GM23338 (cell line): Measurements from ENCODE around the gene GDAP2. TPM values are rescaled to one million over a fixed set of nuclear protein-coding genes. Genes with fewer than 3 reads are reported as not detected.

Experiments used
- ATAC-seq: fragments of 200-7000 bp; cut with Tn5 transposase; 3 replicates; pipeline ENCODE4 v1.9.1; 2020
- DNase-seq: peaks from one replicate; pipeline ENCODE4 v3.0.0-alpha.2; 2015; ENCODE audit warnings: low spot score
- H2AFZ ChIP-seq: fragments of 200-600 bp; sonication (generic); 2 replicates; pipeline ENCODE4 v1.8.0; 2016; ENCODE audit warnings: antibody characterized with exemption, mild to moderate bottlenecking, moderate library complexity
- H3F3A ChIP-seq: fragments of 200-600 bp; sonication (generic); replicated peaks from 2 replicates; pipeline ENCODE4 v1.8.0; 2017; ENCODE audit warnings: antibody characterized with exemption, mixed run types, low read depth
- H3K27ac ChIP-seq: fragments of 200-600 bp; sonication (generic); 2 replicates; pipeline ENCODE4 v1.6.1; 2016; ENCODE audit warnings: low read depth
- H3K27me3 ChIP-seq: fragments of 200-600 bp; sonication (generic); 2 replicates; pipeline ENCODE4 v1.8.0; 2016; ENCODE audit warnings: mild to moderate bottlenecking, mixed run types, moderate library complexity; ENCODE audit not compliant: insufficient read depth
- H3K36me3 ChIP-seq: fragments of 200-600 bp; sonication (generic); 2 replicates; pipeline ENCODE4 v1.8.0; 2016; ENCODE audit warnings: mild to moderate bottlenecking; ENCODE audit not compliant: insufficient read depth
- H3K4me1 ChIP-seq: fragments of 200-600 bp; sonication (generic); 2 replicates; pipeline ENCODE4 v1.8.0; 2016; ENCODE audit warnings: mild to moderate bottlenecking, moderate library complexity; ENCODE audit not compliant: insufficient read depth
- H3K4me2 ChIP-seq: fragments of 200-600 bp; sonication (generic); 2 replicates; pipeline ENCODE4 v1.7.1; 2017; ENCODE audit warnings: mixed run types
- H3K4me3 ChIP-seq: fragments of 200-600 bp; sonication (generic); 2 replicates; pipeline ENCODE4 v1.6.1; 2016; ENCODE audit warnings: mixed run types
- H3K79me2 ChIP-seq: fragments of 200-600 bp; sonication (generic); replicated peaks from 2 replicates; pipeline ENCODE4 v1.8.0; 2017; ENCODE audit warnings: mild to moderate bottlenecking; ENCODE audit not compliant: insufficient read depth
- H3K9me2 ChIP-seq: fragments of 200-600 bp; sonication (generic); 2 replicates; pipeline ENCODE4 v1.8.0; 2017; ENCODE audit not compliant: insufficient read depth
- H4K20me1 ChIP-seq: fragments of 200-600 bp; sonication (generic); replicated peaks from 2 replicates; pipeline ENCODE4 v1.8.0; 2017; ENCODE audit warnings: mild to moderate bottlenecking; ENCODE audit not compliant: insufficient read depth
- H3K27ac Mint-ChIP-seq: 2 replicates; pipeline ENCODE4 v1.8.0; 2020; ENCODE audit warnings: inconsistent platforms, mild to moderate bottlenecking, moderate library complexity, mixed read lengths
- H3K27me3 Mint-ChIP-seq: 3 replicates; pipeline ENCODE4 v1.8.0; 2022; ENCODE audit warnings: low read depth, mild to moderate bottlenecking, moderate library complexity, mixed read lengths, inconsistent platforms; ENCODE audit not compliant: insufficient read depth, poor library complexity
- H3K36me3 Mint-ChIP-seq: 3 replicates; pipeline ENCODE4 v1.8.0; 2021; ENCODE audit warnings: low read depth, mild to moderate bottlenecking, inconsistent platforms, moderate library complexity, mixed read lengths
- H3K4me1 Mint-ChIP-seq: 3 replicates; pipeline ENCODE4 v1.8.0; 2020; ENCODE audit warnings: mild to moderate bottlenecking, inconsistent platforms, mixed read lengths
- H3K4me3 Mint-ChIP-seq: 3 replicates; pipeline ENCODE4 v1.8.0; 2021; ENCODE audit warnings: moderate library complexity, mild to moderate bottlenecking, inconsistent platforms, mixed read lengths
- H3K9me3 Mint-ChIP-seq: 3 replicates; pipeline ENCODE4 v1.8.0; 2020; ENCODE audit warnings: moderate library complexity, mild to moderate bottlenecking, inconsistent platforms, mixed read lengths
- CREB1 ChIP-seq: fragments of 250-450 bp; sonication (Bioruptor Pico); IDR thresholded peaks from 2 replicates; pipeline ENCODE4 v1.5.0; 2020; ENCODE audit warnings: low read depth, mild to moderate bottlenecking, moderate library complexity
- ETS1 ChIP-seq: IDR thresholded peaks from 2 replicates; pipeline ENCODE4 v1.6.1; 2016; ENCODE audit warnings: antibody characterized with exemption
- EZH2 ChIP-seq: fragments of 200-600 bp; sonication (generic); IDR thresholded peaks from one replicate; pipeline ENCODE4 v1.8.0; 2017; ENCODE audit warnings: antibody characterized with exemption, mild to moderate bottlenecking, low read depth; ENCODE audit not compliant: unreplicated experiment
- EZH2phosphoT487 ChIP-seq: fragments of 200-600 bp; sonication (generic); IDR thresholded peaks from one replicate; pipeline ENCODE4 v1.8.1; 2018; ENCODE audit warnings: antibody characterized with exemption; ENCODE audit not compliant: unreplicated experiment
- JUNB ChIP-seq: IDR thresholded peaks from one replicate; pipeline ENCODE4 v1.6.1; 2016; ENCODE audit warnings: antibody characterized with exemption; ENCODE audit not compliant: unreplicated experiment
- NANOG ChIP-seq: IDR thresholded peaks from 2 replicates; pipeline ENCODE4 v1.6.1; 2016; ENCODE audit warnings: antibody characterized with exemption, borderline replicate concordance
- POLR2AphosphoS5 ChIP-seq: IDR thresholded peaks from 2 replicates; pipeline ENCODE4 v1.6.1; 2016; ENCODE audit warnings: antibody characterized with exemption, low read depth
- REST ChIP-seq: IDR thresholded peaks from one replicate; pipeline ENCODE4 v1.6.1; 2018; ENCODE audit warnings: antibody characterized with exemption; ENCODE audit not compliant: unreplicated experiment
- STAT1 ChIP-seq: IDR thresholded peaks from one replicate; pipeline ENCODE4 v1.6.1; 2016; ENCODE audit warnings: antibody characterized with exemption; ENCODE audit not compliant: unreplicated experiment
- ZNF114 ChIP-seq: fragments of 250-450 bp; sonication (Bioruptor Pico); IDR thresholded peaks from 2 replicates; pipeline ENCODE4 v1.5.0; 2020; ENCODE audit warnings: mild to moderate bottlenecking, moderate library complexity
- ZNF331 ChIP-seq: fragments of 250-450 bp; sonication (Bioruptor Pico); IDR thresholded peaks from 2 replicates; pipeline ENCODE4 v1.5.0; 2020; ENCODE audit warnings: low read depth, mild to moderate bottlenecking, moderate library complexity
- polyA plus RNA-seq: library from polyadenylated mRNA; unstranded; fragments of >200 nt; fragmentation: Nextera tagmentation; extraction: Ambion mirVana; gene quantifications from 2 replicates; pipeline ENCODE4 v1.2.1, GENCODE V29; 2016
- total RNA-seq: library from RNA; depleted of rRNA; stranded (reverse); fragments of >200 nt; shearing (Covaris generic); gene quantifications from 2 replicates; pipeline ENCODE4 v1.2.3, GENCODE V29; 2014
- TF ChIP-seq, protein P1 (sequence below), 2 experiments: fragments of 200-600 bp in 1 of 2; sonication (generic) in 1 of 2; conservative IDR thresholded peaks; 2 replicates each; pipeline versions ENCODE4 v1.5.1 to v1.6.1; 2016 to 2017; ENCODE audit warnings: antibody characterized with exemption in 2 of 2, low read depth in 2 of 2, mild to moderate bottlenecking in 2 of 2, moderate library complexity in 1 of 2
- TF ChIP-seq, protein P2 (sequence below): fragments of 250-450 bp; sonication (Bioruptor Pico); IDR thresholded peaks from 2 replicates; pipeline ENCODE4 v1.5.0; 2020; ENCODE audit warnings: mild to moderate bottlenecking, moderate library complexity

GDAP2 gene
- total and polyA plus RNA-seq, 2 experiments from 2014 or later: 10.7 to 24.5 TPM

DNA sequence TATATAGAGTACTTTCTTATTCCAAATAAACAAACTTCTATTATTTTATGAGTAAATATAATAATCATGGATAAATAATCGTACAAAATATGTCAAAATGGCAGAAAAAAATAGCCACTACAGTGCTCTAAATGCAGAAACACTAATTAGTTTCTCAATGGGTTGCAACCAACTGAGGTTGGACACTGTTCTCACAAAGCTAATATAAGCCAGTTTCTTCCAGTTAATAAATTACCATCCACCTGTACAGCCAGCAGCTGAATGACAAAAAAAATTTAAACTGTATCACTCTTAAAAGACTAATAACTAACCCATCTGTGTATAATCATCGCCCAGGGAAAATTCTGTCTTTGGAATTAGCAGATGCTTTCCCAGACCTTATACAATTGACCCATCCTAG, 36.9 kb downstream of the GDAP2 start:
- H4K20me1 ChIP-seq: no peaks in the 10 kb centered on the region; the same call in 1 of the 2 replicates
- no peak overlapping the region for H3K4me3 ChIP-seq
- DNase-seq (no peak), ATAC-seq (no peak)
- H3K9me3 Mint-ChIP-seq: no peaks in the 10 kb centered on the region
- no peak overlapping the region for H3K4me2 ChIP-seq
- no peaks in the 10 kb centered on the region for H3K79me2 ChIP-seq
- no peaks in the 10 kb centered on the region for H3K27me3 Mint-ChIP-seq
- H3K27ac Mint-ChIP-seq: no peak overlapping the region
- no peaks in the 10 kb centered on the region for H3F3A ChIP-seq
- H3K4me1 Mint-ChIP-seq: no peaks in the 10 kb centered on the region
- H3K36me3 Mint-ChIP-seq: peaks cover 8% of the 10 kb centered on the region; the same call in 2 of the 3 replicates
- no peak overlapping the region for H2AFZ ChIP-seq
- H3K27me3 ChIP-seq: no peaks in the 10 kb centered on the region
- TF ChIP-seq JUNB (no peak), POLR2AphosphoS5 (no peak), CREB1 (no peak), NANOG (no peak), ZNF331 (CRISPR knock-in tag) (no peak), STAT1 (no peak), ETS1 (no peak), EZH2phosphoT487 (no peak), REST (no peak), ZNF114 (no peak), EZH2 (no peak)
- TF ChIP-seq, protein P1, sequence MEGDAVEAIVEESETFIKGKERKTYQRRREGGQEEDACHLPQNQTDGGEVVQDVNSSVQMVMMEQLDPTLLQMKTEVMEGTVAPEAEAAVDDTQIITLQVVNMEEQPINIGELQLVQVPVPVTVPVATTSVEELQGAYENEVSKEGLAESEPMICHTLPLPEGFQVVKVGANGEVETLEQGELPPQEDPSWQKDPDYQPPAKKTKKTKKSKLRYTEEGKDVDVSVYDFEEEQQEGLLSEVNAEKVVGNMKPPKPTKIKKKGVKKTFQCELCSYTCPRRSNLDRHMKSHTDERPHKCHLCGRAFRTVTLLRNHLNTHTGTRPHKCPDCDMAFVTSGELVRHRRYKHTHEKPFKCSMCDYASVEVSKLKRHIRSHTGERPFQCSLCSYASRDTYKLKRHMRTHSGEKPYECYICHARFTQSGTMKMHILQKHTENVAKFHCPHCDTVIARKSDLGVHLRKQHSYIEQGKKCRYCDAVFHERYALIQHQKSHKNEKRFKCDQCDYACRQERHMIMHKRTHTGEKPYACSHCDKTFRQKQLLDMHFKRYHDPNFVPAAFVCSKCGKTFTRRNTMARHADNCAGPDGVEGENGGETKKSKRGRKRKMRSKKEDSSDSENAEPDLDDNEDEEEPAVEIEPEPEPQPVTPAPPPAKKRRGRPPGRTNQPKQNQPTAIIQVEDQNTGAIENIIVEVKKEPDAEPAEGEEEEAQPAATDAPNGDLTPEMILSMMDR (conservative IDR thresholded peaks at IDR 0.05; ENCODE audit: low read depth in 2 of 2): no peak
- TF ChIP-seq, protein P2, sequence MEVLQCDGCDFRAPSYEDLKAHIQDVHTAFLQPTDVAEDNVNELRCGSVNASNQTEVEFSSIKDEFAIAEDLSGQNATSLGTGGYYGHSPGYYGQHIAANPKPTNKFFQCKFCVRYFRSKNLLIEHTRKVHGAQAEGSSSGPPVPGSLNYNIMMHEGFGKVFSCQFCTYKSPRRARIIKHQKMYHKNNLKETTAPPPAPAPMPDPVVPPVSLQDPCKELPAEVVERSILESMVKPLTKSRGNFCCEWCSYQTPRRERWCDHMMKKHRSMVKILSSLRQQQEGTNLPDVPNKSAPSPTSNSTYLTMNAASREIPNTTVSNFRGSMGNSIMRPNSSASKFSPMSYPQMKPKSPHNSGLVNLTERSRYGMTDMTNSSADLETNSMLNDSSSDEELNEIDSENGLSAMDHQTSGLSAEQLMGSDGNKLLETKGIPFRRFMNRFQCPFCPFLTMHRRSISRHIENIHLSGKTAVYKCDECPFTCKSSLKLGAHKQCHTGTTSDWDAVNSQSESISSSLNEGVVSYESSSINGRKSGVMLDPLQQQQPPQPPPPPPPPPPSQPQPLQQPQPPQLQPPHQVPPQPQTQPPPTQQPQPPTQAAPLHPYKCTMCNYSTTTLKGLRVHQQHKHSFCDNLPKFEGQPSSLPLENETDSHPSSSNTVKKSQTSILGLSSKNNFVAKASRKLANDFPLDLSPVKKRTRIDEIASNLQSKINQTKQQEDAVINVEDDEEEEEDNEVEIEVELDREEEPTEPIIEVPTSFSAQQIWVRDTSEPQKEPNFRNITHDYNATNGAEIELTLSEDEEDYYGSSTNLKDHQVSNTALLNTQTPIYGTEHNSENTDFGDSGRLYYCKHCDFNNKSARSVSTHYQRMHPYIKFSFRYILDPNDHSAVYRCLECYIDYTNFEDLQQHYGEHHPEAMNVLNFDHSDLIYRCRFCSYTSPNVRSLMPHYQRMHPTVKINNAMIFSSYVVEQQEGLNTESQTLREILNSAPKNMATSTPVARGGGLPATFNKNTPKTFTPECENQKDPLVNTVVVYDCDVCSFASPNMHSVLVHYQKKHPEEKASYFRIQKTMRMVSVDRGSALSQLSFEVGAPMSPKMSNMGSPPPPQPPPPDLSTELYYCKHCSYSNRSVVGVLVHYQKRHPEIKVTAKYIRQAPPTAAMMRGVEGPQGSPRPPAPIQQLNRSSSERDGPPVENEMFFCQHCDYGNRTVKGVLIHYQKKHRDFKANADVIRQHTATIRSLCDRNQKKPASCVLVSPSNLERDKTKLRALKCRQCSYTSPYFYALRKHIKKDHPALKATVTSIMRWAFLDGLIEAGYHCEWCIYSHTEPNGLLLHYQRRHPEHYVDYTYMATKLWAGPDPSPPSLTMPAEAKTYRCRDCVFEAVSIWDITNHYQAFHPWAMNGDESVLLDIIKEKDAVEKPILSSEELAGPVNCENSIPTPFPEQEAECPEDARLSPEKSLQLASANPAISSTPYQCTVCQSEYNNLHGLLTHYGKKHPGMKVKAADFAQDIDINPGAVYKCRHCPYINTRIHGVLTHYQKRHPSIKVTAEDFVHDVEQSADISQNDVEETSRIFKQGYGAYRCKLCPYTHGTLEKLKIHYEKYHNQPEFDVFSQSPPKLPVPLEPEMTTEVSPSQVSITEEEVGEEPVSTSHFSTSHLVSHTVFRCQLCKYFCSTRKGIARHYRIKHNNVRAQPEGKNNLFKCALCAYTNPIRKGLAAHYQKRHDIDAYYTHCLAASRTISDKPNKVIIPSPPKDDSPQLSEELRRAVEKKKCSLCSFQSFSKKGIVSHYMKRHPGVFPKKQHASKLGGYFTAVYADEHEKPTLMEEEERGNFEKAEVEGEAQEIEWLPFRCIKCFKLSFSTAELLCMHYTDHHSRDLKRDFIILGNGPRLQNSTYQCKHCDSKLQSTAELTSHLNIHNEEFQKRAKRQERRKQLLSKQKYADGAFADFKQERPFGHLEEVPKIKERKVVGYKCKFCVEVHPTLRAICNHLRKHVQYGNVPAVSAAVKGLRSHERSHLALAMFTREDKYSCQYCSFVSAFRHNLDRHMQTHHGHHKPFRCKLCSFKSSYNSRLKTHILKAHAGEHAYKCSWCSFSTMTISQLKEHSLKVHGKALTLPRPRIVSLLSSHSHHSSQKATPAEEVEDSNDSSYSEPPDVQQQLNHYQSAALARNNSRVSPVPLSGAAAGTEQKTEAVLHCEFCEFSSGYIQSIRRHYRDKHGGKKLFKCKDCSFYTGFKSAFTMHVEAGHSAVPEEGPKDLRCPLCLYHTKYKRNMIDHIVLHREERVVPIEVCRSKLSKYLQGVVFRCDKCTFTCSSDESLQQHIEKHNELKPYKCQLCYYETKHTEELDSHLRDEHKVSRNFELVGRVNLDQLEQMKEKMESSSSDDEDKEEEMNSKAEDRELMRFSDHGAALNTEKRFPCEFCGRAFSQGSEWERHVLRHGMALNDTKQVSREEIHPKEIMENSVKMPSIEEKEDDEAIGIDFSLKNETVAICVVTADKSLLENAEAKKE (CRISPR knock-in tag): no peak
- no peaks in the 10 kb centered on the region for H3K9me2 ChIP-seq
- H3K4me3 Mint-ChIP-seq: no peak overlapping the region
- no peaks in the 10 kb centered on the region; the same call in 1 of the 2 replicates for H3K36me3 ChIP-seq
- no peak overlapping the region for H3K27ac ChIP-seq
- H3K4me1 ChIP-seq: no peaks in the 10 kb centered on the region
